ENCODE results near the gene CACNA1C.

CACNA1C gene

GRCh38 chr12:2344885-2345284, 292.1 kb downstream of the CACNA1C start:
- DNase-seq (ENCODE audit: low read depth), result no peak

GRCh38 chr12:2345902-2346301, 293.1 kb downstream of the CACNA1C start:
- DNase-seq (ENCODE audit: low read depth), result no peak

GRCh38 chr12:2346416-2346815, 293.6 kb downstream of the CACNA1C start:
- DNase-seq (ENCODE audit: low read depth), result no peak

GRCh38 chr12:2347137-2347843, 294.5 kb downstream of the CACNA1C start:
- no peak for DNase-seq (ENCODE audit: low read depth)

GRCh38 chr12:2347844-2348481, 295.2 kb downstream of the CACNA1C start:
- DNase-seq (ENCODE audit: low read depth), result no peak

GRCh38 chr12:2348482-2348852, 295.7 kb downstream of the CACNA1C start:
- DNase-seq (ENCODE audit: low read depth), result no peak

- DNase-seq (ENCODE audit: low read depth), result no peak
Observed at GRCh38 chr12:2351161-2351560, 298.4 kb downstream of the CACNA1C start.

- no peak for DNase-seq (ENCODE audit: low read depth)
Observed at GRCh38 chr12:2352203-2352602, 299.4 kb downstream of the CACNA1C start.

GRCh38 chr12:2353281-2353680, 300.5 kb downstream of the CACNA1C start:
- no peak for DNase-seq (ENCODE audit: low read depth)

GRCh38 chr12:2353691-2354090, 300.9 kb downstream of the CACNA1C start:
- DNase-seq (ENCODE audit: low read depth), result no peak

GRCh38 chr12:2354151-2354991, 301.6 kb downstream of the CACNA1C start:
- DNase-seq (ENCODE audit: low read depth), result no peak

- no peak for DNase-seq (ENCODE audit: low read depth)
Observed at GRCh38 chr12:2355198-2355597, 302.4 kb downstream of the CACNA1C start.

GRCh38 chr12:2355604-2356003, 302.8 kb downstream of the CACNA1C start:
- no peak for DNase-seq (ENCODE audit: low read depth)

GRCh38 chr12:2356601-2357125, 303.9 kb downstream of the CACNA1C start:
- DNase-seq (ENCODE audit: low read depth), result no peak

- no peak for DNase-seq (ENCODE audit: low read depth)
Observed at GRCh38 chr12:2358986-2359658, 306.3 kb downstream of the CACNA1C start.

- no peak for DNase-seq (ENCODE audit: low read depth)
Observed at GRCh38 chr12:2359725-2360629, 307.2 kb downstream of the CACNA1C start.

- DNase-seq (ENCODE audit: low read depth), result no peak
Observed at GRCh38 chr12:2360630-2361170, 307.9 kb downstream of the CACNA1C start.

- DNase-seq (ENCODE audit: low read depth), result no peak
Observed at GRCh38 chr12:2363836-2364609, 311.2 kb downstream of the CACNA1C start.

GRCh38 chr12:2364631-2365051, 311.9 kb downstream of the CACNA1C start:
- DNase-seq (ENCODE audit: low read depth), result no peak

- DNase-seq (ENCODE audit: low read depth), result no peak
Observed at GRCh38 chr12:2366711-2367110, 313.9 kb downstream of the CACNA1C start.
